ENCODE measurements around the gene ZNF462. TPM values are rescaled to one million over a fixed set of nuclear protein-coding genes. Genes with fewer than 3 reads are reported as not detected.

Gene ZNF462
- total and polyA plus RNA-seq, 4 donors, result 30.6 to 61.7 (median 41.7) TPM

DNA sequence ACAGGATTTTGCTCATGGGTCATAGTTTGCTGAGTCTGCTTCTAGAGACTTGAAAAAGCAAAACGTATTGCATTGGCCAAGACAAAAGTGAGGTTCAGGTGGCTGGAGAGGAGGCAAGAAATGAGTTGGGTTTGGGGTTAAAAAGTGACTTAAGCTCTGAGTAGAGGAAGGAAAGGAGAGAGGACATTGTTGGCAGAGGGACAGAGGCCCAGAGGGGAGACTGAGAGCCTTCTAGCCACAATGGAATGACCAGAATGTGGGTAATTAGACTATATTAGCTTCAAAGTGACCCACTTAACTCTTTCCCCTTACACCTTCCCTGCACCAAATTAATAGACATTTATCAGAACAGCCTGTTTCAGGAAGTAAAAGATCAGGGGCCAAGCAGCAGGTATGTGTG, 188.4 kb downstream of the ZNF462 start:
- 91% methylated on average over 1 of the region's 1 CpG for WGBS (ENCODE audit: insufficient coverage)
- Histone ChIP-seq H3K4me1 (ENCODE audit: control insufficient read depth, insufficient read depth, low read length) (peaks cover 5% of the 10 kb centered on the region), H3K36me3 (ENCODE audit: control insufficient read depth, insufficient read depth, low read length) (no peaks in the 10 kb centered on the region), H3K9me3 (ENCODE audit: control insufficient read depth, insufficient read depth, low read length) (no peaks in the 10 kb centered on the region), H3K27ac (ENCODE audit: low read depth, low read length) (no peak overlapping the region), H3K27me3 (ENCODE audit: control insufficient read depth, insufficient read depth, low read length) (no peaks in the 10 kb centered on the region), H3K4me3 (ENCODE audit: low read depth, low read length) (no peak overlapping the region)
- DNase-seq (ENCODE audit: low read depth in 4 of 6, low spot score in 6 of 6), result no peak

DNA sequence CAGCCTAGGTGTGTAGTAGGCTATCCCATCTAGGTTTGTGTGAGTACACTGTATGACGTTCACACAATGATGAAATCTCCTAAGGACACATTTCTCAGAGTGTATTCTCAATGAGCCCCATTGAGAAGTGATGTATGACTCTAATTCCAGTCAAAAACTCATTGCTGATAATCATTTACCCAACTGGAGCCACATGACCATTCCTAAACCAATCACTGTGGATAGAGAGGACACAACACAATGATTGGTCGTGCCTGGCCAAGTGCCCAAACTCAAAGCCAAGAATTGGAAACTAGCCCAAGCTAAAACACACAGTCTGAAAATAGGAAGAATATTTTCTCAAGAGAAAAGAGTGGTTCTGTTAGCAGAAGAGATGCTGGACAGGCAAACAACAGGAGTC, 191.2 kb downstream of the ZNF462 start:
- Histone ChIP-seq H3K4me1 (ENCODE audit: control insufficient read depth, insufficient read depth, low read length) (peaks cover 5% of the 10 kb centered on the region), H3K27ac (ENCODE audit: low read depth, low read length) (no peak overlapping the region), H3K36me3 (ENCODE audit: control insufficient read depth, insufficient read depth, low read length) (no peaks in the 10 kb centered on the region), H3K9me3 (ENCODE audit: control insufficient read depth, insufficient read depth, low read length) (no peaks in the 10 kb centered on the region), H3K27me3 (ENCODE audit: control insufficient read depth, insufficient read depth, low read length) (no peaks in the 10 kb centered on the region), H3K4me3 (ENCODE audit: low read depth, low read length) (no peak overlapping the region)
- WGBS (ENCODE audit: insufficient coverage), result no CpG with 5 or more reads among the region's 2 CpGs
- no peak for DNase-seq (ENCODE audit: low read depth in 4 of 6, low spot score in 6 of 6)

GRCh38 chr9:107059220-107059619, 196.3 kb downstream of the ZNF462 start:
- WGBS (ENCODE audit: insufficient coverage), result no CpG with 5 or more reads among the region's 2 CpGs
- H3K4me1 ChIP-seq (ENCODE audit: control insufficient read depth, insufficient read depth, low read length), result no peaks in the 10 kb centered on the region
- H3K4me3 ChIP-seq (ENCODE audit: low read depth, low read length), result no peak overlapping the region
- no peak overlapping the region for H3K27ac ChIP-seq (ENCODE audit: low read depth, low read length)
- no peaks in the 10 kb centered on the region for H3K36me3 ChIP-seq (ENCODE audit: control insufficient read depth, insufficient read depth, low read length)
- peaks cover 3% of the 10 kb centered on the region for H3K9me3 ChIP-seq (ENCODE audit: control insufficient read depth, insufficient read depth, low read length)
- no peaks in the 10 kb centered on the region for H3K27me3 ChIP-seq (ENCODE audit: control insufficient read depth, insufficient read depth, low read length)
- peak in 2 of 6 donors; percentile 40 to 80 for DNase-seq (ENCODE audit: low read depth in 4 of 6, low spot score in 6 of 6)

- no peaks in the 10 kb centered on the region for H3K27me3 ChIP-seq (ENCODE audit: control insufficient read depth, insufficient read depth, low read length)
- no peaks in the 10 kb centered on the region for H3K4me1 ChIP-seq (ENCODE audit: control insufficient read depth, insufficient read depth, low read length)
- H3K4me3 ChIP-seq (ENCODE audit: low read depth, low read length), result no peak overlapping the region
- H3K9me3 ChIP-seq (ENCODE audit: control insufficient read depth, insufficient read depth, low read length), result peaks cover 3% of the 10 kb centered on the region
- WGBS (ENCODE audit: insufficient coverage), result 80% methylated on average over 1 of the region's 2 CpGs
- H3K27ac ChIP-seq (ENCODE audit: low read depth, low read length), result no peak overlapping the region
- no peak for DNase-seq (ENCODE audit: low read depth in 4 of 6, low spot score in 6 of 6)
- no peaks in the 10 kb centered on the region for H3K36me3 ChIP-seq (ENCODE audit: control insufficient read depth, insufficient read depth, low read length)
These were observed 197.1 kb downstream of the ZNF462 start for GRCh38 chr9:107060062-107060461.

Small RNAs within 50 kb of the gene (small RNA-seq; reads per million reads assigned to genes)
- gene RNA5SP292 (ENCODE audit: low replicate concordance), result not detected
